Astrocyte (in vitro differentiated cells and primary cell): ENCODE results near the gene IQGAP3.

Source experiments
- CTCF ChIP-seq: IDR thresholded peaks from 2 replicates; pipeline ENCODE4 v1.5.1; 2011; ENCODE audit warnings: low read depth, mild to moderate bottlenecking, inconsistent platforms, low read length, moderate library complexity; ENCODE audit not compliant: insufficient read depth
- EZH2 ChIP-seq: IDR thresholded peaks from 2 replicates; pipeline ENCODE4 v1.6.1; 2012; ENCODE audit warnings: mild to moderate bottlenecking, low read length, inconsistent platforms; ENCODE audit not compliant: insufficient read depth

GRCh38 chr1:156477526-156478249, 94.7 kb downstream of the IQGAP3 start:
- no peak for TF ChIP-seq CTCF
- TF ChIP-seq EZH2, result no peak
